Lung (tissue), 12 donors: Measurements from ENCODE around the gene AUTS2. TPM values are rescaled to one million over a fixed set of nuclear protein-coding genes. Genes with fewer than 3 reads are reported as not detected.
A peak's percentile ranks its signal among the peaks of the same experiment; 100 is the strongest.

ENCODE experiments used
- ATAC-seq: fragments of 200-7000 bp; cut with Tn5 transposase; one replicate; pipeline ENCODE4 v1.9.1; 2020; ENCODE audit warnings: moderate number of reproducible peaks; ENCODE audit not compliant: insufficient read depth, low FRiP score
- DNase-seq, 3 donors: peaks; one replicate each; pipeline ENCODE4 v3.0.0-alpha.2; 2013 to 2017
- H3K27ac ChIP-seq, 2 donors: one replicate each; pipeline ENCODE4 v1.5.1; 2013; ENCODE audit warnings: mild to moderate bottlenecking in 2 of 2, moderate library complexity in 2 of 2, control low read depth in 1 of 2, inconsistent platforms in 1 of 2, low read depth in 1 of 2, low read length in 1 of 2
- H3K27me3 ChIP-seq, 3 donors: one replicate each; pipeline ENCODE4 v1.5.1; 2013; ENCODE audit warnings: low read length in 2 of 3; ENCODE audit not compliant: control insufficient read depth in 3 of 3, insufficient read depth in 3 of 3
- H3K36me3 ChIP-seq, 4 donors: one replicate each; pipeline ENCODE4 v1.5.1; 2013; ENCODE audit warnings: low read length in 4 of 4, mild to moderate bottlenecking in 1 of 4, moderate library complexity in 1 of 4; ENCODE audit not compliant: control insufficient read depth in 4 of 4, insufficient read depth in 4 of 4
- H3K4me1 ChIP-seq, 5 donors: one replicate each; pipeline ENCODE4 v1.5.1; 2013; ENCODE audit warnings: low read length in 5 of 5, mild to moderate bottlenecking in 2 of 5, moderate library complexity in 1 of 5; ENCODE audit not compliant: control insufficient read depth in 5 of 5, insufficient read depth in 5 of 5
- H3K4me3 ChIP-seq: one replicate; pipeline ENCODE4 v1.5.1; 2013; ENCODE audit warnings: mild to moderate bottlenecking, control low read depth, moderate library complexity
- H3K9ac ChIP-seq, 2 donors: one replicate each; pipeline ENCODE4 v1.5.1; 2013; ENCODE audit warnings: low read length in 2 of 2, control low read depth in 1 of 2; ENCODE audit not compliant: insufficient read depth in 1 of 2
- H3K9me3 ChIP-seq, 4 donors: one replicate each; pipeline ENCODE4 v1.5.1; 2013; ENCODE audit warnings: low read length in 3 of 4, mild to moderate bottlenecking in 1 of 4, moderate library complexity in 1 of 4; ENCODE audit not compliant: control insufficient read depth in 4 of 4, insufficient read depth in 3 of 4
- CTCF ChIP-seq: IDR thresholded peaks from 2 replicates; pipeline ENCODE4 v1.5.1; 2012; ENCODE audit warnings: mild to moderate bottlenecking; ENCODE audit errors: control extremely low read depth, extremely low read depth
- WGBS, 2 donors: extraction: QIAGEN DNeasy Blood & Tissue Kit; methylation state at CpG; one replicate each; pipeline ENCODE4 v1.1.7; 2013; 5-methylcytosine and 5-hydroxymethylcytosine counted together
- polyA plus RNA-seq, 2 donors: library from polyadenylated mRNA; stranded (reverse); fragments of 200-250 nt; gene quantifications; one replicate each; pipeline ENCODE4 v1.2.1, GENCODE V29; 2013
- total RNA-seq, 2 donors: library from RNA; depleted of rRNA in 1 of 2; stranded (reverse); fragments of >200 nt in 1 of 2; gene quantifications; one replicate each; pipeline ENCODE4 v1.2.1, GENCODE V29; 2014 to 2021
- donor health status: control.
- donor health status: control.
- donor health status: Bipolar disorder and iron deficiency.
- donor health status: healthy.
- donor health status: DM: yes; HTN: yes; CAD: no.

The AUTS2 gene
- total and polyA plus RNA-seq, 4 donors = 11.8 to 115 (median 40.6) TPM

GRCh38 chr7:70349031-70349430, 750.8 kb downstream of the AUTS2 start:
- H3K27me3 ChIP-seq = no peaks in the 10 kb centered on the region
- ATAC-seq (no peak), DNase-seq (no peak)
- peaks cover 0 to 13% (median 3%) of the 10 kb centered on the region in 5 donors for H3K4me1 ChIP-seq
- H3K27ac ChIP-seq = no peak overlapping the region
- 93 to 96% methylated on average over 2 of the region's 2 CpGs for WGBS, 2 donors
- no peaks in the 10 kb centered on the region for H3K36me3 ChIP-seq
- TF ChIP-seq CTCF = no peak
- no peaks in the 10 kb centered on the region for H3K9me3 ChIP-seq
- no peak overlapping the region for H3K9ac ChIP-seq
- no peak overlapping the region for H3K4me3 ChIP-seq

GRCh38 chr7:70349819-70350218, 751.5 kb downstream of the AUTS2 start:
- 81 to 91% methylated on average over 1 of the region's 1 CpG for WGBS, 2 donors
- no peak for TF ChIP-seq CTCF

GRCh38 chr7:70352088-70352487, 753.8 kb downstream of the AUTS2 start:
- no peak overlapping the region for H3K27ac ChIP-seq
- H3K4me1 ChIP-seq = peaks cover 0 to 17% (median 7%) of the 10 kb centered on the region in 5 donors
- 87 to 88% methylated on average over 4 of the region's 4 CpGs for WGBS, 2 donors
- H3K9ac ChIP-seq = no peak overlapping the region
- DNase-seq = peak in 2 of 3 donors; percentile 33 to 53
- no peak for TF ChIP-seq CTCF
- H3K36me3 ChIP-seq = no peaks in the 10 kb centered on the region
- H3K9me3 ChIP-seq = no peaks in the 10 kb centered on the region
- H3K4me3 ChIP-seq = no peak overlapping the region
- H3K27me3 ChIP-seq = no peaks in the 10 kb centered on the region
- ATAC-seq = no peak

More at GRCh38 chr7:70349819-70350218, 751.5 kb downstream of the AUTS2 start:
- H3K9ac ChIP-seq = no peak overlapping the region
- H3K4me1 ChIP-seq = peaks cover 0 to 15% (median 3%) of the 10 kb centered on the region in 5 donors
- ATAC-seq = no peak
- no peak for DNase-seq
- H3K4me3 ChIP-seq = no peak overlapping the region
- H3K27ac ChIP-seq = no peak overlapping the region
- no peaks in the 10 kb centered on the region for H3K36me3 ChIP-seq
- H3K27me3 ChIP-seq = no peaks in the 10 kb centered on the region
- H3K9me3 ChIP-seq = no peaks in the 10 kb centered on the region

GRCh38 chr7:70352906-70353305, 754.6 kb downstream of the AUTS2 start:
- Histone ChIP-seq H3K27me3 (no peaks in the 10 kb centered on the region), H3K27ac (no peak overlapping the region), H3K4me1 (peaks cover 0 to 17% (median 7%) of the 10 kb centered on the region in 5 donors), H3K4me3 (no peak overlapping the region), H3K9ac (no peak overlapping the region), H3K9me3 (no peaks in the 10 kb centered on the region), H3K36me3 (no peaks in the 10 kb centered on the region)
- ATAC-seq = no peak
- no peak for TF ChIP-seq CTCF
- DNase-seq = no peak
- WGBS, 2 donors = 79 to 91% methylated on average over 2 of the region's 2 CpGs
